Mesodermal cell (in vitro differentiated cells): ENCODE measurements around the gene SAXO1.
"Not testable (repeated sequence)": the region's sequence is repeated elsewhere in the genome, so short reads cannot be mapped to it uniquely, and the experiment has no call there.

Experiments used
- H3K27ac ChIP-seq: 2 replicates; pipeline ENCODE4 v1.7.0; 2013; ENCODE audit warnings: mild to moderate bottlenecking, low read depth, low read length, moderate library complexity; ENCODE audit not compliant: severe bottlenecking
- H3K36me3 ChIP-seq: 2 replicates; pipeline ENCODE4 v1.7.1; 2013; ENCODE audit warnings: mild to moderate bottlenecking, low read length, moderate library complexity; ENCODE audit not compliant: control insufficient read depth, insufficient read depth
- H3K4me1 ChIP-seq: one replicate; pipeline ENCODE4 v1.7.1; 2013; ENCODE audit warnings: mild to moderate bottlenecking, low read length; ENCODE audit not compliant: insufficient read depth, control insufficient read depth, poor library complexity, severe bottlenecking
- H3K4me3 ChIP-seq: 2 replicates; pipeline ENCODE4 v1.7.0; 2013; ENCODE audit warnings: low read length, control low read depth, mild to moderate bottlenecking; ENCODE audit not compliant: insufficient read depth, poor library complexity, severe bottlenecking; ENCODE audit errors: extremely low read depth
- H3K9me3 ChIP-seq: 2 replicates; pipeline ENCODE4 v1.7.1; 2013; ENCODE audit warnings: mild to moderate bottlenecking, low read length, moderate library complexity; ENCODE audit not compliant: control insufficient read depth
- WGBS, 2 experiments: methylation state at CpG; one replicate each; pipeline ENCODE4 v1.1.5; 2013; ENCODE audit warnings: missing lambda C conversion rate in 2 of 2; ENCODE audit not compliant: insufficient coverage in 2 of 2; 5-methylcytosine and 5-hydroxymethylcytosine counted together

The SAXO1 gene

DNA sequence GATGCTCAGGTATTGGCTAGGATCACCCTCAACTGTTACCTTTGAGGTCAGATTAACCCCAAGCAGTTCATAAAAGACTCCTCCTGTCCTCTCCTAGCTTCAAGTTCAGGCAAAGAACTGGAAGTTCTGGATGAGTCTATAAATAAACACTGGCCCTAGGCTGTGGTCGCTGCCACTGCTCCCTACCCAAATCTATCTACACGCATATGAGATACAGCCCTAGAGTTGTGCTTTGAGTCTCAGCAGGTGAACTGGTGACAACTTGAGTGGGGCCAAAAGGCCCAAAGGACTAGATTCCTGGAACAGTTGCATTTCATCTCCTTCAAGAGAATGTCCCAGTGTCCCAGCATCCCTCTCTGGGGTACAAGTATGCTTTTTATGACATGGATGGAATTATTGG lies 62.6 kb downstream of the SAXO1 start:
- Histone ChIP-seq H3K9me3 (no peaks in the 10 kb centered on the region), H3K36me3 (no peaks in the 10 kb centered on the region), H3K4me1 (no peaks in the 10 kb centered on the region), H3K4me3 (no peak overlapping the region), H3K27ac (no peak overlapping the region)
- 100% methylated on average over 1 of the region's 2 CpGs; no CpG with 5 or more reads in 1 of the 2 experiments for WGBS, 2 experiments

GRCh38 chr9:18969128-18969527 lies 63.9 kb downstream of the SAXO1 start:
- WGBS, 2 experiments, result 71 to 82% methylated on average over 1 to 3 of the region's 3 CpGs
- H3K27ac ChIP-seq, result no peak overlapping the region
- H3K4me3 ChIP-seq, result no peak overlapping the region
- no peaks in the 10 kb centered on the region for H3K36me3 ChIP-seq
- no peaks in the 10 kb centered on the region for H3K4me1 ChIP-seq
- no peaks in the 10 kb centered on the region for H3K9me3 ChIP-seq

- Histone ChIP-seq H3K4me3 (no peak overlapping the region), H3K9me3 (no peaks in the 10 kb centered on the region), H3K36me3 (no peaks in the 10 kb centered on the region), H3K4me1 (no peaks in the 10 kb centered on the region), H3K27ac (no peak overlapping the region)
- 84 to 85% methylated on average over 2 of the region's 2 CpGs for WGBS, 2 experiments
Observed at GRCh38 chr9:18955626-18956025, 77.4 kb downstream of the SAXO1 start.

DNA sequence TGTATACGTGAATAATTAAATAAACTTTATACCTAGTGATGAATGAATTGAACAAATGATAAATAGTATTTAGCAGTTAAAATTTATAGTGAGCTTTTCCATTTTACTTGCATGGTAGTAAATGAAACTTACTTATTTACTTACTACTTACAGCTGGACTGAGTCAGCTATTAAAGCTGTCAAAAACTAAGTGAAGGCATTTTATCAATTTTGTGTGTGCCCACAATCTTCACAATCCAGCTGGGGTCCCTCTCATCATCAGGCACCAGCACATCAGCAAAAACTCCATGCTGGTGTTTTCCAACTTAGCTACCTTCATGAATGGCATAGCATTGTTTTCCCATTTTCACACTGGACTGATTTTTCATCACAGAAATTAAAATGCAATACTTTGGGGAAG lies 81.1 kb downstream of the SAXO1 start:
- WGBS, 2 experiments, result no CpG with 5 or more reads among the region's 1 CpG
- Histone ChIP-seq H3K4me1 (no peaks in the 10 kb centered on the region), H3K27ac (no peak overlapping the region)

DNA sequence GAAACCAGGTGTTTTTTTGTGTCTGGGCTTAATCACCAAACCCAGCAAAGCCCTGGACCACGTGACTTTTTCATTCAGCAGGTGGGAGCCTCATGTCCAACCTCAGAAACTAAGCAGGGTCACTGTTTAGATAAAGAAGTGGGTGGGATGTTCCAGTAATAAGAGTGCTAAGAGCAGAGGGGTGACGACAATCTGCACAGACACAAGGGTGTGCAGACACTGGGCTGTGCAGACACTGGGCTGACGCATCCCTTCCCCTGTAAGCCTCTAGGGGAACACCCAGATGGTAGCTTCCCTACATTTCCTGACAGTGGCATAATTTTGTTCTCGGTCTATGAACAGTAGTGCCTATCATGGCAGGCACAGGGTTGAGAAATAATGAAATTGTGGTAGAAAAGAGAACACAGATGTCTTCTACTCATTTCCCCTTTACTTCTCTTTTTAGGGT lies 85.1 kb downstream of the SAXO1 start:
- 83 to 85% methylated on average over 2 to 3 of the region's 4 CpGs for WGBS, 2 experiments

More for the DNA sequence above, 81.1 kb downstream of the SAXO1 start:
- Histone ChIP-seq H3K9me3 (no peaks in the 10 kb centered on the region), H3K36me3 (no peaks in the 10 kb centered on the region), H3K4me3 (no peak overlapping the region)

DNA sequence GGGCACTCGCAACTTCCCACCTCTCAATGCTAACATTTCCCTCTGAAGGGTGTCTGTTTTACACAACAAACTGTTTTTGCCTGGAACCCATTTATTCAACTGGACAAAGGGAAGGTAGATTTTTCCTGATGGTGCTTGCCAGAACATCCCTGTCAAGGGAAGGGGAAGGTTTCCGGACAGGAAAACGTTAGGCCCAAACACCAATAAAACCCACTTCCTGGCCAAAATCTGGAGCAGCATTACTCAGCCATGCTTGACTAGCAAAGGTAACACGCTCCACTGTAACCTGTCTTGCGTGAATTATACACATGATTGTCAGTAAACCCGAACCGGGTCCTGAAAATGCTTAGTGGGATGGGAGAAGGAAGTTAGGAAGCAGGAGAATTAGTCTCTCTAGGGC lies 90.2 kb downstream of the SAXO1 start:
- Histone ChIP-seq H3K36me3 (no peaks in the 10 kb centered on the region), H3K4me1 (no peaks in the 10 kb centered on the region), H3K9me3 (no peaks in the 10 kb centered on the region), H3K4me3 (no peak overlapping the region), H3K27ac (no peak overlapping the region)
- WGBS, 2 experiments, result 93 to 95% methylated on average over 5 to 6 of the region's 7 CpGs

More for the DNA sequence above, 85.1 kb downstream of the SAXO1 start:
- no peaks in the 10 kb centered on the region for H3K36me3 ChIP-seq
- no peak overlapping the region for H3K27ac ChIP-seq
- H3K4me1 ChIP-seq, result no peaks in the 10 kb centered on the region
- H3K4me3 ChIP-seq, result no peak overlapping the region
- H3K9me3 ChIP-seq, result no peaks in the 10 kb centered on the region

DNA sequence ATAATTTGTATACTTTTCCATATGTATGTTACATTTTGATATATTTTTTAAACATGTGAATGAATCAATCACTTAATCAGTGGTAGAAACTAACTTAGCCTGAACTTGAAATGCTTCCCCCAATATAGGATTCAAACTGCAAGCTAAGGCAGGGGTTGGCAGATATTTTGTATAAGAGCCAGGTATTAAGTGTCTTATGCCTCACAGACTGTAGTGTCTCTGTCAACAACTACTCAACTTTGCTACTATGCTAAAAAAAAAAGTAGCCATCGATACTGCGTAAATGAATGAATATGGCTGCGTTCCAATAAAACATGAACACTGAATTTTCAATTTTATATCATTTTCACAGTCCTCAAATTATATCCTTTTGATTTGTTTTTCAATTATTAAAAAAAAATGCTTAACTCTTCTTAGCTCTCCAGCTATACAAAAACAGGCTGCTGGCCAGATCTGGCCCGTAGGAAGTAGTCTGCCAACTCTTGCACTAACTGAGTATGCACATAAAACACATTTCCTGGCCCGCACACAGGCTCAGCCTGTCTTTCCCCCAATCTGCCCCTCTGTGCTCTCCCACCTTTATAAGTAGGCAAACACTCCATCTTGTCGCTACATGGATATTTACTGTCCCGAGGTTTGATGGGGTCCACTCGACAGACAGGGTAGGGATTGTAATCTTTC lies 91.8 kb downstream of the SAXO1 start:
- H3K4me1 ChIP-seq, result no peaks in the 10 kb centered on the region
- H3K27ac ChIP-seq, result no peak overlapping the region
- 96% methylated on average over 5 to 7 of the region's 8 CpGs for WGBS, 2 experiments
- H3K4me3 ChIP-seq, result no peak overlapping the region
- no peaks in the 10 kb centered on the region for H3K9me3 ChIP-seq
- no peaks in the 10 kb centered on the region for H3K36me3 ChIP-seq

- H3K4me1 ChIP-seq, result no peaks in the 10 kb centered on the region
- WGBS, 2 experiments, result 92 to 99% methylated on average over 5 of the region's 5 CpGs
- no peaks in the 10 kb centered on the region for H3K36me3 ChIP-seq
- H3K9me3 ChIP-seq, result no peaks in the 10 kb centered on the region
- H3K27ac ChIP-seq, result no peak overlapping the region
- H3K4me3 ChIP-seq, result no peak overlapping the region
Observed at GRCh38 chr9:18939943-18940342, 93.1 kb downstream of the SAXO1 start.

DNA sequence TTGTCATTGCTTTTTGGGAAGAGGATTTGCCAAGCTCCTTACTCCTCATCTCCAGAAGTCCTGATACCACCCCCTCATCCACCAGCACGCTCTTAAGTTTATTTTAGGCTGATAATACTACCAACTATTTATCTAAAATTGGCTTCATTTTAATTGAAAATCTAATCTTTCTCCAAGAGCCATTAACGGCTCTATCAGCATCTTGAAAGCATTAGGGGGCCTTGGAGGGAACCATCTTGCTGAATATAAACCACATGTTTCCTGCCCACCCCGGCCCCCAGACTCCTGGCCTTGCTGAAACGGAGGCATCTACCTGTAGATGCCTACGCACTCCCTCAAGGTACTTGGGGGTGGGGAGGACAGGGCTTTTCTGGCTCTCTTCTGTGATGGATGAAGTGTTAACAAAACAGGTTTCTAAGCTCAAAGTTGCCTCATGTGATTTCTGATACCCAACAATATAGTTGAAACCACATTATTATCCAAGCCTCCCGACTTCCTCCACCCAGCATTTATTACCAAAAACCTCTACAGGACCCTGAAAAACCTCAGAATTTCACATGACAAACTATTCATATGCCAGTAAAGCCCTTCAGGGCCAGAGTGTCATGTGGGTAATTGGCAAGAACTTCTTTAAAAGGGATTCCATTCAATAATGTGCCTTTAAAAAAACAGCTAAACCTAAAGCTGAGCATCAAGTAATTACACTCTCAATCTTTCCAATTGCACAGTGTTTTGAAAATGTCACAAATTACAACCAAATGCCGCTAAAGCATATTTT lies 96.7 kb downstream of the SAXO1 start:
- H3K9me3 ChIP-seq, result no peaks in the 10 kb centered on the region
- no peak overlapping the region for H3K27ac ChIP-seq
- H3K4me1 ChIP-seq, result no peaks in the 10 kb centered on the region
- no peaks in the 10 kb centered on the region for H3K36me3 ChIP-seq
- H3K4me3 ChIP-seq, result no peak overlapping the region
- 94 to 100% methylated on average over 2 of the region's 7 CpGs for WGBS, 2 experiments

DNA sequence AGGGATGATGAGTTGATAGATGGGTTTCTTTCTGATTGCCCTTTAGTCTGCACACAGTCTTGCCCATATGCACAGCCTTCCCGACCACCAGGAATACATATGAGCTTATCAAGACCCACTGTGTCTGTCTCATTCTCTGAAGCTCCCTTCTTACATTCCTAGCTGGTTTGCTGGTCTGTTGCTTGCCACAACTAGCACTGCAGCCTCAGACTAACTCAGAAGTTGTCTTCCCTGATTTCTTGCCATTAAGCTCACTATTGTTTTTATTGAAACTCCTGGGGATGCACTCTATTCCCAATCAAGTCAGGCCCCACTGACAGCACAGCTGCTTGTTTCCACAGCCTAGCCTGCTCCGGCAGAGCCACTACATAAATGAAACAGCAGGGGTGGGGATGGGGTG lies 97.5 kb downstream of the SAXO1 start:
- no peaks in the 10 kb centered on the region for H3K9me3 ChIP-seq
- no peaks in the 10 kb centered on the region for H3K4me1 ChIP-seq
- H3K36me3 ChIP-seq, result no peaks in the 10 kb centered on the region
- WGBS, 2 experiments, result 82 to 92% methylated on average over 1 of the region's 2 CpGs
- no peak overlapping the region for H3K27ac ChIP-seq
- no peak overlapping the region for H3K4me3 ChIP-seq

DNA sequence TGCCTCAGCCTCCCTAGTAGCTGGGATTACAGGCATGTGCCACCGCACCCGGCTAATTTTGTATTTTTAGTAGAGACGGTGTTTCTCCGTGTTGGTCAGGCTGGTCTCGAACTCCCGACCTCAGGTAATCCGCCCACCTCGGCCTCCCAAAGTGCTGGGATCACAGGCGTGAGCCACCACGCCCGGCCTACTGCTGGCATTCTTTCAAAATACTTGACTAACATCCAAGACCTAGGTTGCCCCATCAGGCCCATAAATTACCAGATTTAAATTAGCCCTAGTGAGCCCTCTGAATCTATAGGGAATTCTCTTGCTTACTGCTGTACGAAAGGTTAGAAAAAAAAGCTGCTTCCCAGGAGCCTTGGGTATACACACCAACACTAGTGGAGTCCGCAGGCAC lies 102.4 kb downstream of the SAXO1 start:
- not testable (repeated sequence) for H3K36me3 ChIP-seq, H3K4me3 ChIP-seq, H3K4me1 ChIP-seq, H3K27ac ChIP-seq, H3K9me3 ChIP-seq
- WGBS, 2 experiments, result 89 to 100% methylated on average over 1 to 11 of the region's 13 CpGs
